HEK293T (cell line): ENCODE measurements around the gene MYOZ3.

Experiments
- BHLHE40 ChIP-seq: fragments of 450-650 bp; IDR thresholded peaks from 2 replicates; pipeline ENCODE4 v1.6.1; 2016; ENCODE audit warnings: mild to moderate bottlenecking, moderate library complexity, borderline replicate concordance
- FOXM1 ChIP-seq: fragments of 450-650 bp; IDR thresholded peaks from 2 replicates; pipeline ENCODE4 v1.6.1; 2017; ENCODE audit warnings: mild to moderate bottlenecking, borderline replicate concordance
- SP1 ChIP-seq: fragments of 450-650 bp; IDR thresholded peaks from 2 replicates; pipeline ENCODE4 v1.6.1; 2017
- ZNF384 ChIP-seq: fragments of 450-650 bp; IDR thresholded peaks from 2 replicates; pipeline ENCODE4 v1.6.1; 2016

DNA sequence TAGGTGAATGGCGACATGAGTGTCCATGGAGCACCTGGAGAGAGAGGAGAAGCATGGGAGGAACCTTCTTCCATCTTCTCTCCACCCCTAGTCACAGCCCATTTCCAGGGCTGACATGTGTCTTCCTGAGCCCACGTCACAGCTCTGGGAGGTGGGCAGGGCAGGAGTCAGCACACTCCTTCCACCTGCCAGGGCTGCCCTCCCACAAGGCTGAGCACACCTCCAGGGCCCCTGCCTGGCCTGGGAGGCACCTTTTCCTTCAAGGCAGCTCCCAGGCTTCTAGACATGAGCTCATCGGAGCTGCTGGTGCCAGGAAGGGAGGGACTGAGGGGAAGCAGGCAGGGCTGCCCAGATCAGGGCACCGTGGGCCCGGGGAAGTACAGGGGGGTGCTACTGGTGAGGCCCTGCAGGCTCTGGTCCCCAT is 34.2 kb upstream of the MYOZ3 start:
- no peak for TF ChIP-seq SP1
- TF ChIP-seq BHLHE40: no peak
- no peak for TF ChIP-seq ZNF384
- no peak for TF ChIP-seq FOXM1
